GM23338 (cell line): Measurements from ENCODE around the gene ATP5MC2.

ENCODE experiments used
- CREB1 ChIP-seq: fragments of 250-450 bp; sonication (Bioruptor Pico); IDR thresholded peaks from 2 replicates; pipeline ENCODE4 v1.5.0; 2020; ENCODE audit warnings: low read depth, mild to moderate bottlenecking, moderate library complexity
- ETS1 ChIP-seq: IDR thresholded peaks from 2 replicates; pipeline ENCODE4 v1.6.1; 2016; ENCODE audit warnings: antibody characterized with exemption
- EZH2 ChIP-seq: fragments of 200-600 bp; sonication (generic); IDR thresholded peaks from one replicate; pipeline ENCODE4 v1.8.0; 2017; ENCODE audit warnings: antibody characterized with exemption, mild to moderate bottlenecking, low read depth; ENCODE audit not compliant: unreplicated experiment
- EZH2phosphoT487 ChIP-seq: fragments of 200-600 bp; sonication (generic); IDR thresholded peaks from one replicate; pipeline ENCODE4 v1.8.1; 2018; ENCODE audit warnings: antibody characterized with exemption; ENCODE audit not compliant: unreplicated experiment
- JUNB ChIP-seq: IDR thresholded peaks from one replicate; pipeline ENCODE4 v1.6.1; 2016; ENCODE audit warnings: antibody characterized with exemption; ENCODE audit not compliant: unreplicated experiment
- NANOG ChIP-seq: IDR thresholded peaks from 2 replicates; pipeline ENCODE4 v1.6.1; 2016; ENCODE audit warnings: antibody characterized with exemption, borderline replicate concordance
- POLR2AphosphoS5 ChIP-seq: IDR thresholded peaks from 2 replicates; pipeline ENCODE4 v1.6.1; 2016; ENCODE audit warnings: antibody characterized with exemption, low read depth
- STAT1 ChIP-seq: IDR thresholded peaks from one replicate; pipeline ENCODE4 v1.6.1; 2016; ENCODE audit warnings: antibody characterized with exemption; ENCODE audit not compliant: unreplicated experiment
- ZNF114 ChIP-seq: fragments of 250-450 bp; sonication (Bioruptor Pico); IDR thresholded peaks from 2 replicates; pipeline ENCODE4 v1.5.0; 2020; ENCODE audit warnings: mild to moderate bottlenecking, moderate library complexity
- ZNF331 ChIP-seq: fragments of 250-450 bp; sonication (Bioruptor Pico); IDR thresholded peaks from 2 replicates; pipeline ENCODE4 v1.5.0; 2020; ENCODE audit warnings: low read depth, mild to moderate bottlenecking, moderate library complexity
- TF ChIP-seq, protein P1 (sequence below), 2 experiments: fragments of 200-600 bp in 1 of 2; sonication (generic) in 1 of 2; conservative IDR thresholded peaks; 2 replicates each; pipeline versions ENCODE4 v1.5.1 to v1.6.1; 2016 to 2017; ENCODE audit warnings: antibody characterized with exemption in 2 of 2, low read depth in 2 of 2, mild to moderate bottlenecking in 2 of 2, moderate library complexity in 1 of 2
- TF ChIP-seq, protein P2 (sequence below): IDR thresholded peaks from one replicate; pipeline ENCODE4 v1.6.1; 2018; ENCODE audit warnings: antibody characterized with exemption; ENCODE audit not compliant: unreplicated experiment

- TF ChIP-seq, protein P1, sequence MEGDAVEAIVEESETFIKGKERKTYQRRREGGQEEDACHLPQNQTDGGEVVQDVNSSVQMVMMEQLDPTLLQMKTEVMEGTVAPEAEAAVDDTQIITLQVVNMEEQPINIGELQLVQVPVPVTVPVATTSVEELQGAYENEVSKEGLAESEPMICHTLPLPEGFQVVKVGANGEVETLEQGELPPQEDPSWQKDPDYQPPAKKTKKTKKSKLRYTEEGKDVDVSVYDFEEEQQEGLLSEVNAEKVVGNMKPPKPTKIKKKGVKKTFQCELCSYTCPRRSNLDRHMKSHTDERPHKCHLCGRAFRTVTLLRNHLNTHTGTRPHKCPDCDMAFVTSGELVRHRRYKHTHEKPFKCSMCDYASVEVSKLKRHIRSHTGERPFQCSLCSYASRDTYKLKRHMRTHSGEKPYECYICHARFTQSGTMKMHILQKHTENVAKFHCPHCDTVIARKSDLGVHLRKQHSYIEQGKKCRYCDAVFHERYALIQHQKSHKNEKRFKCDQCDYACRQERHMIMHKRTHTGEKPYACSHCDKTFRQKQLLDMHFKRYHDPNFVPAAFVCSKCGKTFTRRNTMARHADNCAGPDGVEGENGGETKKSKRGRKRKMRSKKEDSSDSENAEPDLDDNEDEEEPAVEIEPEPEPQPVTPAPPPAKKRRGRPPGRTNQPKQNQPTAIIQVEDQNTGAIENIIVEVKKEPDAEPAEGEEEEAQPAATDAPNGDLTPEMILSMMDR (conservative IDR thresholded peaks at IDR 0.05; ENCODE audit: low read depth in 2 of 2): no peak
- TF ChIP-seq POLR2AphosphoS5 (no peak), EZH2 (no peak), ETS1 (no peak), EZH2phosphoT487 (no peak), ZNF114 (CRISPR knock-in tag) (no peak), ZNF331 (CRISPR knock-in tag) (no peak), NANOG (no peak), CREB1 (CRISPR knock-in tag) (no peak), JUNB (no peak), STAT1 (no peak)
- TF ChIP-seq, protein P2, sequence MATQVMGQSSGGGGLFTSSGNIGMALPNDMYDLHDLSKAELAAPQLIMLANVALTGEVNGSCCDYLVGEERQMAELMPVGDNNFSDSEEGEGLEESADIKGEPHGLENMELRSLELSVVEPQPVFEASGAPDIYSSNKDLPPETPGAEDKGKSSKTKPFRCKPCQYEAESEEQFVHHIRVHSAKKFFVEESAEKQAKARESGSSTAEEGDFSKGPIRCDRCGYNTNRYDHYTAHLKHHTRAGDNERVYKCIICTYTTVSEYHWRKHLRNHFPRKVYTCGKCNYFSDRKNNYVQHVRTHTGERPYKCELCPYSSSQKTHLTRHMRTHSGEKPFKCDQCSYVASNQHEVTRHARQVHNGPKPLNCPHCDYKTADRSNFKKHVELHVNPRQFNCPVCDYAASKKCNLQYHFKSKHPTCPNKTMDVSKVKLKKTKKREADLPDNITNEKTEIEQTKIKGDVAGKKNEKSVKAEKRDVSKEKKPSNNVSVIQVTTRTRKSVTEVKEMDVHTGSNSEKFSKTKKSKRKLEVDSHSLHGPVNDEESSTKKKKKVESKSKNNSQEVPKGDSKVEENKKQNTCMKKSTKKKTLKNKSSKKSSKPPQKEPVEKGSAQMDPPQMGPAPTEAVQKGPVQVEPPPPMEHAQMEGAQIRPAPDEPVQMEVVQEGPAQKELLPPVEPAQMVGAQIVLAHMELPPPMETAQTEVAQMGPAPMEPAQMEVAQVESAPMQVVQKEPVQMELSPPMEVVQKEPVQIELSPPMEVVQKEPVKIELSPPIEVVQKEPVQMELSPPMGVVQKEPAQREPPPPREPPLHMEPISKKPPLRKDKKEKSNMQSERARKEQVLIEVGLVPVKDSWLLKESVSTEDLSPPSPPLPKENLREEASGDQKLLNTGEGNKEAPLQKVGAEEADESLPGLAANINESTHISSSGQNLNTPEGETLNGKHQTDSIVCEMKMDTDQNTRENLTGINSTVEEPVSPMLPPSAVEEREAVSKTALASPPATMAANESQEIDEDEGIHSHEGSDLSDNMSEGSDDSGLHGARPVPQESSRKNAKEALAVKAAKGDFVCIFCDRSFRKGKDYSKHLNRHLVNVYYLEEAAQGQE: no peak
Measured at GRCh38 chr12:53638057-53638456, 37.8 kb downstream of the ATP5MC2 start.
